Hematopoietic multipotent progenitor cell treated with erythropoietin and hydrocortisone succinate and interleukin-3 and kit ligand, for 4 days (in vitro differentiated cells): Measurements from ENCODE around the gene MYL6B.
"Not testable (repeated sequence)": the region's sequence is repeated elsewhere in the genome, so short reads cannot be mapped to it uniquely, and the experiment has no call there.

Source experiments
- DNase-seq: peaks from one replicate; pipeline ENCODE4 v3.0.0-alpha.2; 2015

MYL6B gene

GRCh38 chr12:56152132-56152755, at the start of gene MYL6B:
MYL6B (plus strand) TSS chr12:56152587; CDS start chr12:56153919, 1,332 bp downstream.
- DNase-seq = peak; percentile 97

- no peak for DNase-seq
These were observed 49.7 kb upstream of the MYL6B start for GRCh38 chr12:56102683-56103065.

GRCh38 chr12:56103066-56103711, 49.2 kb upstream of the MYL6B start:
- DNase-seq = no peak

GRCh38 chr12:56103823-56104108, 48.6 kb upstream of the MYL6B start:
- no peak for DNase-seq

- peak; percentile 100 for DNase-seq
These were observed 48.1 kb upstream of the MYL6B start, which contains the start of gene PA2G4 for GRCh38 chr12:56104109-56104814. PA2G4 (plus strand) TSS chr12:56104559; CDS start chr12:56104738, 179 bp downstream.

GRCh38 chr12:56104815-56105608, 47.4 kb upstream of the MYL6B start:
- peak; percentile 73 for DNase-seq

GRCh38 chr12:56105609-56105902, 46.8 kb upstream of the MYL6B start:
- DNase-seq = no peak

- no peak for DNase-seq
These were observed 45.1 kb upstream of the MYL6B start for GRCh38 chr12:56107242-56107641.

GRCh38 chr12:56110571-56110970, 41.8 kb upstream of the MYL6B start:
- DNase-seq = no peak

- no peak for DNase-seq
These were observed 38.3 kb upstream of the MYL6B start for GRCh38 chr12:56114084-56114483.

- no peak for DNase-seq
These were observed 37.1 kb upstream of the MYL6B start for GRCh38 chr12:56115329-56115728.

- DNase-seq = peak; percentile 97
These were observed 35.9 kb upstream of the MYL6B start, which contains the start of gene RPL41 for GRCh38 chr12:56116267-56117081. RPL41 (plus strand) TSS chr12:56116633.

GRCh38 chr12:56117082-56117706, 35.2 kb upstream of the MYL6B start:
- DNase-seq = not testable (repeated sequence)

- DNase-seq = peak; percentile 100
These were observed 34.4 kb upstream of the MYL6B start, which contains the start of gene ZC3H10 for GRCh38 chr12:56117778-56118687. ZC3H10 (plus strand) TSS chr12:56118266; CDS start chr12:56120563, 2,297 bp downstream.

GRCh38 chr12:56118688-56119357, 33.6 kb upstream of the MYL6B start:
- DNase-seq = no peak

GRCh38 chr12:56119361-56119796, 33.0 kb upstream of the MYL6B start:
- DNase-seq = peak; percentile 94

GRCh38 chr12:56120158-56120846, 32.1 kb upstream of the MYL6B start:
- no peak for DNase-seq

- no peak for DNase-seq
These were observed 31.1 kb upstream of the MYL6B start for GRCh38 chr12:56121204-56121870.

- DNase-seq = no peak
These were observed 29.8 kb upstream of the MYL6B start for GRCh38 chr12:56122637-56123036.
